OCI-LY3 (cell line): ENCODE data around the gene WFS1.

ENCODE experiments used
- H2AFZ ChIP-seq: fragments of 200-600, 300-600 bp; shearing (Covaris generic); 2 replicates; pipeline ENCODE4 v1.6.0; 2014; ENCODE audit warnings: antibody characterized with exemption, low read depth, low read length
- H3K27ac ChIP-seq: fragments of 200-600, 300-600 bp; sonication (generic); 2 replicates; pipeline ENCODE4 v1.5.1; 2014; ENCODE audit warnings: mild to moderate bottlenecking, low read length, moderate library complexity, mixed read lengths
- H3K27me3 ChIP-seq: fragments of 200-600, 300-600 bp; sonication (generic); 2 replicates; pipeline ENCODE4 v1.6.1; 2014; ENCODE audit warnings: low read depth, low read length, mixed read lengths
- H3K36me3 ChIP-seq: fragments of 200-600, 300-600 bp; sonication (generic); replicated peaks from 2 replicates; pipeline ENCODE3; 2014; ENCODE audit warnings: low read depth, low read length, mixed read lengths
- H3K4me1 ChIP-seq: fragments of 300-600, 200-600 bp; sonication (generic); 2 replicates; pipeline ENCODE4 v1.6.1; 2014; ENCODE audit warnings: low read length, mixed read lengths
- H3K4me2 ChIP-seq: fragments of 200-600, 300-600 bp; sonication (generic); 2 replicates; pipeline ENCODE4 v1.6.1; 2014; ENCODE audit warnings: low read length, mixed read lengths
- H3K4me3 ChIP-seq: fragments of 300-600, 200-600 bp; sonication (generic); 2 replicates; pipeline ENCODE4 v1.5.1; 2014; ENCODE audit warnings: antibody characterized with exemption, mild to moderate bottlenecking, low read length, moderate library complexity
- H3K79me2 ChIP-seq: fragments of 300-600, 200-600 bp; shearing (Covaris generic); 2 replicates; pipeline ENCODE4 v1.6.1; 2014; ENCODE audit warnings: mild to moderate bottlenecking, low read length, mixed read lengths
- H3K9ac ChIP-seq: fragments of 300-600, 200-600 bp; shearing (Covaris generic); 2 replicates; pipeline ENCODE4 v1.6.0; 2014; ENCODE audit warnings: mild to moderate bottlenecking, low read length, moderate library complexity
- H3K9me3 ChIP-seq: fragments of 200-600, 300-600 bp; shearing (Covaris generic); 2 replicates; pipeline ENCODE4 v1.6.1; 2014; ENCODE audit warnings: low read length, mixed read lengths; ENCODE audit not compliant: insufficient read depth
- H4K20me1 ChIP-seq: fragments of 200-600, 300-600 bp; sonication (generic); 2 replicates; pipeline ENCODE4 v1.6.1; 2016; ENCODE audit warnings: low read length, mixed read lengths; ENCODE audit not compliant: insufficient read depth
- CTCF ChIP-seq: fragments of 200-600, 300-600 bp; sonication (generic); IDR thresholded peaks from 2 replicates; pipeline ENCODE4 v1.5.1; 2014; ENCODE audit warnings: antibody characterized with exemption, low read length, low read depth
- EZH2phosphoT487 ChIP-seq: fragments of 200-600 bp; shearing (Covaris generic); IDR thresholded peaks from 2 replicates; pipeline ENCODE4 v1.6.1; 2018; ENCODE audit warnings: antibody characterized with exemption, mixed run types, low read depth

Gene WFS1

DNA sequence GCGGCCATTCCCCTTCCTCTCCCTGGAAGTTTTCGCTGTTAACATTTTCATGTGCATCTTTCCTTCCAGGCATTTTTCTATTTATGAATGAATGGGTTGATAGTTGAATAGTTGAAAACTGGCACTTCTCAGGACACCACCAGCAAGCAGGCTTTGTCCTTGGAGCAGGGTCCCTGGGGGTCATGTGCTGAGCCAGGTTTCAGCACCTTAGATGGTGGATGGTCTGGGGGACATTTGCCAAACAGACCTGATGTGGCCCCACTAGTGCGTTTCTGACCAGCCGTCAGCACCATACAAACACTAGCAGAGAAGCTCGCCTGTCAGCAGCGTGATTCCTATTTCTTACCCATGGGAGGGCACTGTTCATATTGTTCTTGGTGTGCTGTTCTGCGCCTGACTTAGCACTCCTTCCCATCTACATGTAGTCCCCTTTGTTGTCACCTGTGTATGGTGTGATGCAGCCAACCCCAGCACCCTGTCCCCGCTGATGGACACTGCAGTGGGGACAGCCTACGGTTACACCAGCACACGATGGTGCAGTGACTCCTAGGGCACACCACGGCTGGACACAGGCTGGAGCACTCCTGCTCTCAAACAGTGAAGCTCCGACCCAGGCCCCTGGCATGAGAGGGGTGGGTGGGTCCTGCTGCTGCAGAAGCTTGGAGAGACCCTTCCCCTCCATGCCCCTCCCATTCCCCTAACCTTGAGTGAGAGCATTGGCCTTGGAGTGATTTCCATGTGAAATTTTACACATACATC, 27.2 kb upstream of the WFS1 start:
- TF ChIP-seq CTCF (no peak), EZH2phosphoT487 (no peak)
- no peak overlapping the region for H3K9ac ChIP-seq
- H2AFZ ChIP-seq, result no peak overlapping the region
- H3K4me2 ChIP-seq, result no peak overlapping the region
- peaks cover 11% of the 10 kb centered on the region; the same call in 1 of the 2 replicates for H3K9me3 ChIP-seq
- H3K4me3 ChIP-seq, result no peak overlapping the region
- H3K79me2 ChIP-seq, result no peaks in the 10 kb centered on the region
- no peak overlapping the region for H3K27ac ChIP-seq
- H3K27me3 ChIP-seq, result no peaks in the 10 kb centered on the region
- no peaks in the 10 kb centered on the region for H3K4me1 ChIP-seq
- no peaks in the 10 kb centered on the region for H3K36me3 ChIP-seq
- no peaks in the 10 kb centered on the region for H4K20me1 ChIP-seq

- H3K4me2 ChIP-seq, result no peak overlapping the region
- no peaks in the 10 kb centered on the region for H4K20me1 ChIP-seq
- H3K4me1 ChIP-seq, result no peaks in the 10 kb centered on the region
- TF ChIP-seq EZH2phosphoT487 (no peak), CTCF (no peak)
- no peak overlapping the region for H3K9ac ChIP-seq
- H3K27ac ChIP-seq, result no peak overlapping the region
- no peak overlapping the region for H3K4me3 ChIP-seq
- H3K27me3 ChIP-seq, result 0 out of 2 replicates have a peak, but pooled peaks cover 2% of the 10 kb centered on the region
- H2AFZ ChIP-seq, result no peak overlapping the region
- H3K79me2 ChIP-seq, result no peaks in the 10 kb centered on the region
- no peaks in the 10 kb centered on the region for H3K36me3 ChIP-seq
- peaks cover 11% of the 10 kb centered on the region; the same call in 1 of the 2 replicates for H3K9me3 ChIP-seq
These were observed 24.1 kb upstream of the WFS1 start for GRCh38 chr4:6245246-6246169.

DNA sequence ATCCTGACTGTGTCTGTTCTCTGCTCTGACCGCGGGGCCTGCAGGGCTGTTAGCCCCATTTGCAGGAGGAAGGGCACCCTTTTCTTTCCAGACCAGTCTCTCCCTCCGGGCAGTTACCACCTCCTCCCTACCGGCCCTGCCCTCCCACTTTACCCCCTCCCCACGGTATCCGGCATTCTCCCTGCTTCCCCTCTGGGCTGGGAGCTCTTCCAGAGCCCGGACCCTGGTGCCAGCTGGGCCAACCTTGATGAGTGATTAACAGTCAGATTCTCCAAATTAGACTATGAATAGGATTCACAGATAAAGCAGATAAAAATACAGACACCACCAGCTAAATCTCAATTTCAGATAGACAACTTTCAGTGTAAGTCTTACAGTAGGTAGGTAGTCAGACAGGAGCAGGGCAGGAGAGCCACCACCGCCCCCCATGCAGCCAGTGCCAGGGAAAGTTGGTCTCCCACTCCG, 23.4 kb upstream of the WFS1 start:
- 0 out of 2 replicates have a peak, but pooled peaks cover 2% of the 10 kb centered on the region for H3K27me3 ChIP-seq
- H4K20me1 ChIP-seq, result no peaks in the 10 kb centered on the region
- no peak overlapping the region for H3K27ac ChIP-seq
- H3K9ac ChIP-seq, result no peak overlapping the region
- TF ChIP-seq EZH2phosphoT487 (no peak), CTCF (no peak)
- H3K9me3 ChIP-seq, result peaks cover 11% of the 10 kb centered on the region; the same call in 1 of the 2 replicates
- no peaks in the 10 kb centered on the region for H3K4me1 ChIP-seq
- H3K36me3 ChIP-seq, result no peaks in the 10 kb centered on the region
- H3K4me2 ChIP-seq, result no peak overlapping the region
- no peak overlapping the region for H3K4me3 ChIP-seq
- H2AFZ ChIP-seq, result no peak overlapping the region
- no peaks in the 10 kb centered on the region for H3K79me2 ChIP-seq

GRCh38 chr4:6248394-6248793, 21.3 kb upstream of the WFS1 start:
- Histone ChIP-seq H3K36me3 (no peaks in the 10 kb centered on the region), H3K4me1 (no peaks in the 10 kb centered on the region), H2AFZ (no peak overlapping the region), H3K4me2 (no peak overlapping the region), H3K9ac (no peak overlapping the region), H3K27me3 (0 out of 2 replicates have a peak, but pooled peaks cover 2% of the 10 kb centered on the region), H3K4me3 (no peak overlapping the region), H3K27ac (no peak overlapping the region), H3K79me2 (no peaks in the 10 kb centered on the region), H4K20me1 (no peaks in the 10 kb centered on the region), H3K9me3 (peaks cover 11% of the 10 kb centered on the region; the same call in 1 of the 2 replicates)
- TF ChIP-seq EZH2phosphoT487 (no peak), CTCF (no peak)
